Endothelial cell of umbilical vein (primary cell): ENCODE results near the gene C6orf136. TPM values are rescaled to one million over a fixed set of nuclear protein-coding genes. Genes with fewer than 3 reads are reported as not detected.
A peak's percentile ranks its signal among the peaks of the same experiment; 100 is the strongest.

ENCODE experiments used
- BruUV-seq: library from RNA; stranded (reverse); fragments of 400-500 nt; replicated peaks from 2 replicates; lab custom pipeline; 2021; lab: Mats Ljungman, UMichigan
- CTCF ChIA-PET: fragments of 300-600, 350-600 bp; sonication (Branson Sonifier 250); formaldehyde crosslinking; loops from one replicate; lab custom pipeline; 2021; ENCODE audit warnings: antibody characterized with exemption, inconsistent platforms; lab: Charles Lee
- POLR2A ChIA-PET: fragments of 300-600, 350-600 bp; sonication (Branson Sonifier 250); formaldehyde crosslinking; loops from one replicate; lab custom pipeline; 2021; ENCODE audit warnings: antibody characterized with exemption, inconsistent platforms; lab: Charles Lee
- DNase-seq: peaks from one replicate; pipeline ENCODE4 v3.0.0-alpha.2; 2011; ENCODE audit warnings: low read depth, low spot score
- FAIRE-seq: peaks from 2 replicates; lab custom pipeline; 2011; peaks lifted over from hg19 to GRCh38; lab: Jason Lieb, UNC
- H2AFZ ChIP-seq: 2 replicates; pipeline ENCODE4 v1.6.0; 2012; ENCODE audit warnings: low read depth, low read length, control low read depth, inconsistent platforms
- H3K27ac ChIP-seq: 2 replicates; pipeline ENCODE4 v1.5.1; 2011; ENCODE audit warnings: low read depth, mild to moderate bottlenecking, control low read depth, low read length, moderate library complexity; ENCODE audit not compliant: insufficient read depth
- H3K27me3 ChIP-seq, 2 experiments: 2 replicates each; pipeline versions ENCODE4 v1.6.0 to v1.6.1; 2011; ENCODE audit warnings: low read length in 2 of 2, mixed read lengths in 1 of 2; ENCODE audit not compliant: control insufficient read depth in 2 of 2, insufficient read depth in 2 of 2
- H3K36me3 ChIP-seq, 2 experiments: 2 replicates in 1 of 2; 3 replicates in 1 of 2; pipeline ENCODE4 v1.5.1; 2011; ENCODE audit warnings: low read length in 2 of 2, mild to moderate bottlenecking in 1 of 2, moderate library complexity in 1 of 2; ENCODE audit not compliant: control insufficient read depth in 2 of 2, insufficient read depth in 2 of 2; ENCODE audit errors: extremely low read depth in 1 of 2
- H3K4me1 ChIP-seq: 3 replicates; pipeline ENCODE4 v1.5.1; 2011; ENCODE audit warnings: mild to moderate bottlenecking, low read length; ENCODE audit not compliant: control insufficient read depth, insufficient read depth; ENCODE audit errors: extremely low read depth
- H3K4me2 ChIP-seq: 2 replicates; pipeline ENCODE4 v1.6.1; 2011; ENCODE audit warnings: low read length, control low read depth, mixed read lengths; ENCODE audit not compliant: insufficient read depth
- H3K4me3 ChIP-seq, 3 experiments: fragments of 200-600 bp in 1 of 3; sonication (generic), shearing (Covaris generic) in 1 of 3; replicated peaks in 1 of 3; 2 replicates each; pipeline ENCODE4 v1.5.1; 2011 to 2016; ENCODE audit warnings: control low read depth in 3 of 3, low read length in 3 of 3, mild to moderate bottlenecking in 2 of 3, inconsistent platforms in 1 of 3, low read depth in 1 of 3, moderate library complexity in 1 of 3; ENCODE audit not compliant: insufficient read depth in 1 of 3
- H3K79me2 ChIP-seq: 2 replicates; pipeline ENCODE4 v1.6.0; 2012; ENCODE audit warnings: low read length, inconsistent platforms; ENCODE audit not compliant: control insufficient read depth, insufficient read depth
- H3K9ac ChIP-seq: replicated peaks from 2 replicates; pipeline ENCODE3; 2011; ENCODE audit warnings: low read length, control low read depth; ENCODE audit not compliant: insufficient read depth; ENCODE audit errors: extremely low read depth
- H3K9me1 ChIP-seq: replicated peaks from 3 replicates; pipeline ENCODE4 v1.6.0; 2011; ENCODE audit warnings: mild to moderate bottlenecking, low read length; ENCODE audit not compliant: control insufficient read depth, insufficient read depth; ENCODE audit errors: extremely low read depth
- H3K9me3 ChIP-seq: replicated peaks from 2 replicates; pipeline ENCODE4 v1.5.1; 2012; ENCODE audit warnings: low read length, inconsistent platforms; ENCODE audit not compliant: control insufficient read depth, insufficient read depth
- H4K20me1 ChIP-seq: replicated peaks from 2 replicates; pipeline ENCODE3; 2011; ENCODE audit warnings: mild to moderate bottlenecking, low read length; ENCODE audit not compliant: control insufficient read depth, insufficient read depth; ENCODE audit errors: extremely low read depth
- EZH2 ChIP-seq: IDR thresholded peaks from 2 replicates; pipeline ENCODE4 v1.6.1; 2012; ENCODE audit warnings: borderline replicate concordance, low read depth, mild to moderate bottlenecking, moderate library complexity, low read length, inconsistent platforms; ENCODE audit not compliant: severe bottlenecking
- GATA2 ChIP-seq: IDR thresholded peaks from 2 replicates; pipeline ENCODE4 v1.7.0; 2011; ENCODE audit warnings: low read depth, mild to moderate bottlenecking, moderate library complexity, mixed read lengths, low read length; ENCODE audit not compliant: insufficient read length, insufficient read depth
- JUN ChIP-seq: IDR thresholded peaks from 2 replicates; pipeline ENCODE4 v1.6.1; 2011; ENCODE audit warnings: borderline replicate concordance, low read depth; ENCODE audit not compliant: insufficient read length, insufficient read depth
- POLR2A ChIP-seq: IDR thresholded peaks from 2 replicates; pipeline ENCODE4 v1.6.1; 2012; ENCODE audit warnings: low read depth, mild to moderate bottlenecking, control low read depth, low read length
- POLR2AphosphoS5 ChIP-seq: IDR thresholded peaks from 2 replicates; pipeline ENCODE4 v1.6.1; 2012; ENCODE audit warnings: low read depth, mild to moderate bottlenecking, control low read depth, low read length, moderate library complexity; ENCODE audit not compliant: insufficient read depth
- dilution Hi-C: fragments of 300-500 bp; cut with MboI; formaldehyde crosslinking; loops from one replicate; pipeline ENCODE4 v1.15.0; 2019; ENCODE audit warnings: low sequenced_read_pairs; ENCODE audit not compliant: extremely low pct_ligation_motif_present
- intact Hi-C: fragments of 100-400 bp; cut with micrococcal nuclease; formaldehyde crosslinking; loops from one replicate; pipeline ENCODE4 v1.10.0; 2022
- polyA plus RNA-seq, 4 experiments: library from polyadenylated mRNA; depleted of rRNA in 3 of 4; stranded (reverse) in 3 of 4; unstranded in 1 of 4; fragments of >200 nt; gene quantifications; 2 replicates each; pipeline versions ENCODE4 v1.2.1 to v1.2.3, GENCODE V29; 2011 to 2012; ENCODE audit warnings: missing spikeins in 1 of 4
- total RNA-seq: library from RNA; stranded (reverse); gene quantifications from 2 replicates; pipeline ENCODE4 v1.2.3, GENCODE V29; 2021

The C6orf136 gene
- total and polyA plus RNA-seq, 2 donors (not counting 3 experiments of a cell fraction or from before 2014, with no cell fraction given) = 19.1 to 21.0 TPM

- H3K9me1 ChIP-seq = no peaks in the 10 kb centered on the region
- H3K36me3 ChIP-seq = peaks cover 2 to 7% of the 10 kb centered on the region in 2 experiments
- peaks cover 38% of the 10 kb centered on the region for H3K79me2 ChIP-seq
- no peaks in the 10 kb centered on the region for H4K20me1 ChIP-seq
- TSS peak; percentile 18 for BruUV-seq
- intact Hi-C loops (loop anchor here (1.0 kb wide), 2 partner anchors 58 to 99 kb away; partner anchors contain the start of gene DHX16), dilution Hi-C loops (no loop called here)
- H3K4me3 ChIP-seq = peak overlapping the region; percentile 51 to 84 (median 65)
- DNase-seq (peak; percentile 85), FAIRE-seq (no peak)
- H2AFZ ChIP-seq = no peak overlapping the region
- H3K4me2 ChIP-seq = peak overlapping the region; percentile 99
- peak overlapping the region; percentile 86 for H3K27ac ChIP-seq
- H3K27me3 ChIP-seq = no peaks in the 10 kb centered on the region
- TF ChIP-seq POLR2A (peak; percentile 99), EZH2 (no peak), POLR2AphosphoS5 (peak; percentile 71), GATA2 (no peak), JUN (no peak)
- POLR2A ChIA-PET = interaction anchor here (0.6 to 4.1 kb wide), 16 partner anchors 10 to 1127 kb away, joined by 3 to 63 read pairs (median 5); partner anchors contain the start of genes ABCF1, ATAT1, DHX16 and MDC1
- peak overlapping the region; percentile 99 for H3K9ac ChIP-seq
- peaks cover 21% of the 10 kb centered on the region for H3K4me1 ChIP-seq
- CTCF ChIA-PET = interaction anchor here (0.6 to 4.5 kb wide), 7 partner anchors 15 to 290 kb away, joined by 3 to 44 read pairs (median 5); no protein-coding TSS in a partner anchor
- no peaks in the 10 kb centered on the region for H3K9me3 ChIP-seq
These were observed 31.5 kb upstream of the C6orf136 start for GRCh38 chr6:30615219-30615957.
